ENCODE data around the gene NCAPD2.
"Not testable (repeated sequence)": the region's sequence is repeated elsewhere in the genome, so short reads cannot be mapped to it uniquely, and the experiment has no call there.

The NCAPD2 gene

GRCh38 chr12:6492838-6493496 is 935 bp upstream of the NCAPD2 start, which contains the start of gene MRPL51:
TSS of gene MRPL51 (minus strand) at chr12:6493262. CDS start at chr12:6493136, 126 bp downstream.
- peak within 1 kb of the TSS; percentile 93 to 96 for H3K27ac Mint-ChIP-seq
- no peaks in the 10 kb centered on the region for H3K27me3 Mint-ChIP-seq
- DNase-seq (peak; percentile 92 to 97 (median 96)), ATAC-seq (replicated peaks) (peak; percentile 81)
- peaks cover 27 to 28% of the 10 kb centered on the region in 2 donors for H3K4me1 Mint-ChIP-seq (ENCODE audit: low read depth in 2 of 2)
- H3K4me3 Mint-ChIP-seq = peak within 1 kb of the TSS; percentile 91 to 92
- H3K9me3 Mint-ChIP-seq = no peaks in the 10 kb centered on the region
- H3K36me3 Mint-ChIP-seq (ENCODE audit: insufficient read depth) = peaks cover 33% of the 10 kb centered on the region

GRCh38 chr12:6494258-6494743 is 399 bp downstream of the NCAPD2 start:
- Mint-ChIP-seq H3K36me3 (ENCODE audit: insufficient read depth) (peaks cover 40% of the 10 kb centered on the region), H3K4me3 (peak overlapping the region; percentile 91 to 92), H3K4me1 (ENCODE audit: low read depth in 2 of 2) (peaks cover 27 to 28% of the 10 kb centered on the region in 2 donors), H3K9me3 (no peaks in the 10 kb centered on the region), H3K27ac (peak overlapping the region; percentile 93 to 96), H3K27me3 (no peaks in the 10 kb centered on the region)
- peak; percentile 37 for ATAC-seq (replicated peaks)
- no peak for DNase-seq

- peak overlapping the region in 1 of 2 donors; percentile 93 for H3K27ac Mint-ChIP-seq
- DNase-seq = no peak
- H3K9me3 Mint-ChIP-seq = no peaks in the 10 kb centered on the region
- H3K4me1 Mint-ChIP-seq (ENCODE audit: low read depth in 2 of 2) = peaks cover 27 to 28% of the 10 kb centered on the region in 2 donors
- peaks cover 42% of the 10 kb centered on the region for H3K36me3 Mint-ChIP-seq (ENCODE audit: insufficient read depth)
- H3K27me3 Mint-ChIP-seq = no peaks in the 10 kb centered on the region
- no peak for ATAC-seq (replicated peaks)
- peak overlapping the region; percentile 91 to 92 for H3K4me3 Mint-ChIP-seq
Observed at GRCh38 chr12:6494968-6495367, 1.1 kb downstream of the NCAPD2 start.

GRCh38 chr12:6497291-6497690 is 3.4 kb downstream of the NCAPD2 start:
- H3K36me3 Mint-ChIP-seq (ENCODE audit: insufficient read depth) = peaks cover 39% of the 10 kb centered on the region
- H3K4me1 Mint-ChIP-seq (ENCODE audit: low read depth in 2 of 2) = peaks cover 27% of the 10 kb centered on the region in 2 donors
- not testable (repeated sequence) for DNase-seq; H3K4me3 Mint-ChIP-seq; H3K9me3 Mint-ChIP-seq; ATAC-seq (replicated peaks); H3K27me3 Mint-ChIP-seq
- H3K27ac Mint-ChIP-seq = peak overlapping the region; percentile 76 to 79

GRCh38 chr12:6500466-6500865 is 6.6 kb downstream of the NCAPD2 start:
- Mint-ChIP-seq H3K27ac (no peak overlapping the region), H3K36me3 (ENCODE audit: insufficient read depth) (peaks cover 16% of the 10 kb centered on the region), H3K27me3 (no peaks in the 10 kb centered on the region), H3K4me1 (ENCODE audit: low read depth in 2 of 2) (peaks cover 1 to 7% of the 10 kb centered on the region in 2 donors), H3K9me3 (no peaks in the 10 kb centered on the region), H3K4me3 (no peak overlapping the region)
- no peak for DNase-seq
- ATAC-seq (replicated peaks) = no peak

GRCh38 chr12:6507102-6507998 is 13.4 kb downstream of the NCAPD2 start:
- H3K9me3 Mint-ChIP-seq = no peaks in the 10 kb centered on the region
- H3K4me3 Mint-ChIP-seq = no peak overlapping the region
- peaks cover 0 to 8% of the 10 kb centered on the region in 2 donors for H3K4me1 Mint-ChIP-seq (ENCODE audit: low read depth in 2 of 2)
- peak overlapping the region in 1 of 2 donors; percentile 36 for H3K27ac Mint-ChIP-seq
- no peak for ATAC-seq (replicated peaks)
- DNase-seq = no peak
- H3K36me3 Mint-ChIP-seq (ENCODE audit: insufficient read depth) = peaks cover 21% of the 10 kb centered on the region
- H3K27me3 Mint-ChIP-seq = no peaks in the 10 kb centered on the region

- peaks cover 28% of the 10 kb centered on the region for H3K36me3 Mint-ChIP-seq (ENCODE audit: insufficient read depth)
- H3K4me3 Mint-ChIP-seq = no peak overlapping the region
- ATAC-seq (replicated peaks) = no peak
- no peak for DNase-seq
- H3K4me1 Mint-ChIP-seq (ENCODE audit: low read depth in 2 of 2) = peaks cover 0 to 8% of the 10 kb centered on the region in 2 donors
- no peaks in the 10 kb centered on the region for H3K9me3 Mint-ChIP-seq
- H3K27ac Mint-ChIP-seq = peak overlapping the region in 1 of 2 donors; percentile 36
- no peaks in the 10 kb centered on the region for H3K27me3 Mint-ChIP-seq
Observed at GRCh38 chr12:6508087-6508486, 14.2 kb downstream of the NCAPD2 start.

- H3K27ac Mint-ChIP-seq = peak overlapping the region; percentile 19 to 79
- peaks cover 1 to 6% of the 10 kb centered on the region in 2 donors for H3K4me1 Mint-ChIP-seq (ENCODE audit: low read depth in 2 of 2)
- H3K4me3 Mint-ChIP-seq = no peak overlapping the region
- peaks cover 70% of the 10 kb centered on the region for H3K36me3 Mint-ChIP-seq (ENCODE audit: insufficient read depth)
- H3K9me3 Mint-ChIP-seq = no peaks in the 10 kb centered on the region
- no peak for ATAC-seq (replicated peaks)
- DNase-seq = no peak
- H3K27me3 Mint-ChIP-seq = no peaks in the 10 kb centered on the region
Observed at GRCh38 chr12:6520186-6520585, 26.3 kb downstream of the NCAPD2 start.

- DNase-seq = no peak
- Mint-ChIP-seq H3K27me3 (no peaks in the 10 kb centered on the region), H3K27ac (no peak overlapping the region), H3K36me3 (ENCODE audit: insufficient read depth) (peaks cover 73% of the 10 kb centered on the region), H3K4me3 (no peak overlapping the region), H3K4me1 (ENCODE audit: low read depth in 2 of 2) (peaks cover 1 to 6% of the 10 kb centered on the region in 2 donors), H3K9me3 (no peaks in the 10 kb centered on the region)
- no peak for ATAC-seq (replicated peaks)
Observed at GRCh38 chr12:6522193-6522592, 28.3 kb downstream of the NCAPD2 start.

GRCh38 chr12:6523708-6524107 is 29.8 kb downstream of the NCAPD2 start:
- ATAC-seq (replicated peaks) (no peak), DNase-seq (no peak)
- Mint-ChIP-seq H3K27ac (peak overlapping the region; percentile 44 to 71), H3K4me1 (ENCODE audit: low read depth in 2 of 2) (peaks cover 1 to 6% of the 10 kb centered on the region in 2 donors), H3K27me3 (no peaks in the 10 kb centered on the region), H3K9me3 (no peaks in the 10 kb centered on the region), H3K4me3 (no peak overlapping the region), H3K36me3 (ENCODE audit: insufficient read depth) (peaks cover 76% of the 10 kb centered on the region)

- Mint-ChIP-seq H3K36me3 (ENCODE audit: insufficient read depth) (peaks cover 78% of the 10 kb centered on the region), H3K9me3 (no peaks in the 10 kb centered on the region), H3K4me3 (no peak overlapping the region), H3K27ac (peak overlapping the region in 1 of 2 donors; percentile 59), H3K4me1 (ENCODE audit: low read depth in 2 of 2) (peaks cover 1 to 6% of the 10 kb centered on the region in 2 donors), H3K27me3 (no peaks in the 10 kb centered on the region)
- ATAC-seq (replicated peaks) (no peak), DNase-seq (no peak)
Observed at GRCh38 chr12:6524648-6525047, 30.7 kb downstream of the NCAPD2 start.

- Mint-ChIP-seq H3K27me3 (no peaks in the 10 kb centered on the region), H3K4me3 (no peak overlapping the region), H3K27ac (no peak overlapping the region), H3K4me1 (ENCODE audit: low read depth in 2 of 2) (no peaks in the 10 kb centered on the region), H3K36me3 (ENCODE audit: insufficient read depth) (peaks cover 80% of the 10 kb centered on the region), H3K9me3 (no peaks in the 10 kb centered on the region)
- DNase-seq (no peak), ATAC-seq (replicated peaks) (no peak)
Observed at GRCh38 chr12:6526201-6526600, 32.3 kb downstream of the NCAPD2 start.

- Mint-ChIP-seq H3K36me3 (ENCODE audit: insufficient read depth) (peaks cover 81% of the 10 kb centered on the region), H3K4me3 (no peak overlapping the region), H3K9me3 (no peaks in the 10 kb centered on the region), H3K4me1 (ENCODE audit: low read depth in 2 of 2) (peaks cover 1 to 2% of the 10 kb centered on the region in 2 donors), H3K27ac (no peak overlapping the region), H3K27me3 (no peaks in the 10 kb centered on the region)
- DNase-seq = no peak
- ATAC-seq (replicated peaks) = no peak
Observed at GRCh38 chr12:6526766-6527525, 33.0 kb downstream of the NCAPD2 start.

Data from effector memory CD8-positive, alpha-beta T cell (primary cell).